Activated CD4-positive, alpha-beta T cell treated with anti-CD3 and anti-CD28 coated beads, Interleukin-2, amount 50 U/mL, for 24 hours (primary cell): Measurements from ENCODE around the gene RUNX2.
"Not testable (repeated sequence)": the region's sequence is repeated elsewhere in the genome, so short reads cannot be mapped to it uniquely, and the experiment has no call there.

Experiments used
- DNase-seq, 2 donors: peaks; one replicate each; pipeline ENCODE4 v3.0.0-alpha.2; 2020; ENCODE audit warnings: low read depth in 1 of 2, low spot score in 1 of 2

Gene RUNX2

DNA sequence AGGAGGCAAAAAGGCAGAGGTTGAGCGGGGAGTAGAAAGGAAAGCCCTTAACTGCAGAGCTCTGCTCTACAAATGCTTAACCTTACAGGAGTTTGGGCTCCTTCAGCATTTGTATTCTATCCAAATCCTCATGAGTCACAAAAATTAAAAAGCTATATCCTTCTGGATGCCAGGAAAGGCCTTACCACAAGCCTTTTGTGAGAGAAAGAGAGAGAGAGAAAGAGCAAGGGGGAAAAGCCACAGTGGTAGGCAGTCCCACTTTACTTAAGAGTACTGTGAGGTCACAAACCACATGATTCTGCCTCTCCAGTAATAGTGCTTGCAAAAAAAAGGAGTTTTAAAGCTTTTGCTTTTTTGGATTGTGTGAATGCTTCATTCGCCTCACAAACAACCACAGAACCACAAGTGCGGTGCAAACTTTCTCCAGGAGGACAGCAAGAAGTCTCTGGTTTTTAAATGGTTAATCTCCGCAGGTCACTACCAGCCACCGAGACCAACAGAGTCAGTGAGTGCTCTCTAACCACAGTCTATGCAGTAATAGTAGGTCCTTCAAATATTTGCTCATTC, at the start of gene RUNX2:
TSS of gene RUNX2 (plus strand) at position 375 of the 567 bp plus-strand sequence. CDS start 397 bp downstream, outside the sequence.
- no peak for DNase-seq

DNA sequence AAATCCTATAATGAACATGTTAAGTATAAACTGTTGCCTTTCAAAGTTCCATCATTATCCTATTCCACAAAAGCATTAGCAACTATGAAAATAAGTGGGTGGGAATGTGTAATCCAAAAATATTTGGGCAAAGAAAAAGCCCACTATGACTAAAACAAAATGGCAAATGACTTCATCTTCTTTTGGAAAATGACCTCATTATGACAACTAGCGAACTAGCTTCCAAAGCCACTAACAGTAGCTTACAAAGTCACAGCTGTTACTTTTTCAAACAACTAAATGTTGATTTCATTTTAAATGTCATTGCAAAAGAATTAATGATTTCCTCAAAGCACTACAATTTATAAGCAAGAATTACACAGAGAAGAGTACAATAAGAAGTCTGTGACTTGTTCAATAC, 49.8 kb upstream of the RUNX2 start:
- DNase-seq: no peak

DNA sequence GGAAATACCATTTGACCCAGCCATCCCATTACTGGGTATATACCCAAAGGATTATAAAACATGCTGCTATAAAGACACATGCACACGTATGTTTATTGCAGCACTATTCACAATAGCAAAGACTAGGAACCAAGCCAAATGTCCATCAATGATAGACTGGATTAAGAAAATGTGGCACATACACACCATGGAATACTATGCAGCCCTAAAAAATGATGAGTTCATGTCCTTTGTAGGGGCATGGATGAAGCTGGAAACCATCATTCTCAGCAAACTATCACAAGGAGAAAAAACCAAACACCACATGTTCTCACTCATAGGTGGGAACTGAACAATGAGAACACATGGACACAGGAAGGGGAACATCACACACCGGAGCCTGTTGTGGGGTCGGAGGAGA, 41.4 kb upstream of the RUNX2 start:
- not testable (repeated sequence) for DNase-seq

DNA sequence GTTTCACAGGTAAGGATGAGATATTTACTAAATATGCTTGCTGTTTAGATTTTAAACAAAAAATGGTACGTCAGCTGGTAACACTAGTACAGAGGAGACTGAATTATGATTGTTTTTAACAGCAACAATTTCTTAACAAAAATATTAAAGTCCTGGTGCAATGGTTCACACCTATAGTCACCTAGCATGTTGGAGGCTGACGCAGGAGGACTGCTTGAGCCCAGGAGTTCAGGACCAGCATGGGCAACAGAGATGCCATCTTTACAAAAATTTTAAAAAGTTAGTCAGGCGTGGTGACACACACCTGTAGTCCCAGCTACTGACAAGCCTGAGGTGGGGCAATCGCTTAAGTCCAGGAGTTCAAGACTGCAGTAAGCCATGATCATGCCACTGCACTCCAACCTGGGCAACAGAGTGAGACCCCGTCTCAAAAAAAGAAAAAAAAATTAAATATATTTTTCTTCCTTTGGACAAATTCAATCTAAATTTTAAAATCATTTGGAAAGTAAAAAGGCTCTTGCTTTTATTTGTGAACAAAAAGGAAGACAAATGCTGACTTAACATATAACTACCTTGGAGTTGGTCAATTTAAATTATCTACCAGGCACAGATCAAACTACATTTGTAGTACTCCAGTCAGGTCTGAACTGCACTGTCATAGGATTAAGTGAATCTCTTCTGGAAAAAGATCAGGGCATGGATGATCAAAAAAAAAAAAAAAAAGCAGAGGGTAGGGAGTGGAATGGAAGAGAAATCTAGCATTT, 38.2 kb upstream of the RUNX2 start:
- no peak for DNase-seq

GRCh38 chr6:45293306-45293705, 34.8 kb upstream of the RUNX2 start:
- no peak for DNase-seq

GRCh38 chr6:45294065-45294701, 33.9 kb upstream of the RUNX2 start:
- DNase-seq: not testable (repeated sequence)

GRCh38 chr6:45297320-45297719, 30.8 kb upstream of the RUNX2 start:
- DNase-seq: no peak

DNA sequence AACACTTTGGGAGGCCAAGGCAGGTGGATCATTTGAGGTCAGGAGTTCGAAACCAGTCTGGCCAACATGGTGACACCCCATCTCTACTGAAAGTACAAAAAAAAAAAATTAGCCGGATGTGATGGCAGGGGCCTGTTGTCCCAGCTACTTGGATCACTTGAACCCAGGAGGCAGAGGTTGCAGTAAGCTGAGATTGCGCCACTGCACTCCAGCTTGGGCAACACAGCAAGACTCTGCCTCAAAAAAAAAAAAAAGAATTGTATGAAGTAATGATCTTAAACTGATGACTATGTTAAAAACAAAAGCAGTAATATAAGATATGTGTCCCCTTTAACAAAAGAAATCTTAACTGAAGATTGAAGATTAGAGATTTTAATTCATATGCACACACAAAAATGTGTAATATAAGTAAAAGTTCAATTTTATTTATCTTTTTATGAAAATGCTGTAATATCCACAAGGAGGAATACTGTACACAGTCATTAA, 29.0 kb upstream of the RUNX2 start:
- DNase-seq: no peak

GRCh38 chr6:45300736-45301135, 27.4 kb upstream of the RUNX2 start:
- no peak for DNase-seq

DNA sequence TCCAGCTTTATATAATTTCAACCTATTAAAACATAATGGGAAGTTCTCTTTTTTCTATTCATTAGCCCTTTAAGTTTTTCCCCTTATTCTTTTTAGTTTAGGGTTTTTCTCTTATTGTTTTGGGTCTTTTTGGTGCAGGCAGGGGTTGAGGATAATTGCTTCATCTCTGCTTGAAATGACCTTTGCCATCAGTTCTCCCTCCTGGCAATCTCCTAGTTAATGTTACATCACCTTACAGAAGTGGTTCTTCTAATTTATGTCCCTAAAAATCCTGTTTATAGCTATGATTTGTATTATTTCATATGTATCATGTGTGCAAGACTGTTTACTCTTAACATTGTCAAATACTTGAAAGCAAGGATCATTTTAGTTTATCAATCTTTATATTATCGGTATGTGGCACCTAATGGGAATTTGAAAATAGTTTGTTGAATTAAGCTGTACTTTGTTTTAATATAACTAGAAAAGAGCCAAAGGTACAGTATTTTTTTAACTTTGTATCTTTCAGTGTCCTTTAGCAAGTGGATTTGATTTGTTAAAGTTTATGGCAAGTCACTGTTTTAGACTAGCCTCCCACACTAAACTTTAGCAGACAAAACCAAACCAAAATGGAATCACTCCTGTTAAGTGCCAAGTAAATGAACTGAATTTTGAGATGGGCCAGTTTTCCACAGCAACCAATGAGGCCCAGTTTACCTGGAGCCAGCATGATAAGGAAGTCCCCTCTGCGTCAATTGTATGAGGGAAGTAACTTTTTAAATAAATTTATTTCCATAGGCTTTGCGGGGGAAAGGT, 26.6 kb upstream of the RUNX2 start:
- DNase-seq: no peak

GRCh38 chr6:45302832-45303231, 25.3 kb upstream of the RUNX2 start:
- DNase-seq: no peak

- DNase-seq: no peak
These were observed 22.6 kb upstream of the RUNX2 start for GRCh38 chr6:45305546-45305945.

DNA sequence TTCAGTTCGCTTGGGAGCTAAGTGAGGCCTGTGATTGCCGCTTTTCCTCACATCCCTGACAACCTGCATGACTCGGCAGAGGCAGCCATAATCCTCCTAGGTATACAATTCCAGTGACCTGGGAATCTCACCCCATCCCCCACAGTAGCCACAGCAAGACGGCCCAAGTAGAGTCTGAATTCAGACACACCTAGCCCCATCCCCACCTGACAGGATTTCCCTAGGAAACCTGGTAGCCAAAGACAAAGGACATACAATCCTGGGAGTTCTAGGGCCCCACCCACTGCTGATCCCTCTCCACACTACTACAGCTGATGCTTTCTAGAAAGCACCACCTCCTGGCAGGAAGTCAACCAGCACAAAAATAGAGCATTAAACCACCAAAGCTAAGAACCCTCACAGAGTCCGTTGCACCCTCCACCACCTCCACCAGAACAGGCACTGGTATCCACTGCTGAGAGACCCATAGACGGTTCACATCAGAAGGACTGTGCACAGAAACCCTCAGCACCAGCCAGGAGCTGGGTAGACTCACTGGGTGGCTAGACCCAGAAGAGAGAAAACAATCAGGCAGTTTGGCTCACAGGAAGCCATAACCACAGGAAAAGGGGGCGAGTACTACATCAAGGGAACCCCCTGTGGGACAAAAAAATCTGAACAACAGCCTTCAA, 17.9 kb upstream of the RUNX2 start:
- no peak for DNase-seq

DNA sequence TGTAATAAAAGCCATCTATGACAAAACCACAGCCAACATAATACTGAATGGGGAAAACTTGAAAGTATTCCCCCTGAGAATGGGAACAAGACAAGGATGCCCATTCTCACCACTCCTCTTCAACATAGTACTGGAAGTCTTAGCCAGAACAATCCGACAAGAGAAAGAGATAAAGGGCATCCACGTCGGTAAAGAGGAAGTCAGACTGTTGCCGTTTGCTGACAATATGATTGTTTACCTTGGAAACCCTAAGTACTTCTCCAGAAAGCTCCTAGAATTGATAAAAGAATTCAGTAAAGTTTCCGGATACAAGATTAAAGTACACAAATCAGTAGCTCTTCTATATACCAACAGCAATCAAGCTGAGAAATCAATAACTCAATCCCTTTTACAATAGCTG, 14.0 kb upstream of the RUNX2 start:
- DNase-seq: no peak

GRCh38 chr6:45320349-45320748, 7.8 kb upstream of the RUNX2 start:
- no peak for DNase-seq

- DNase-seq: no peak
These were observed 4.4 kb upstream of the RUNX2 start for GRCh38 chr6:45323656-45324224.

DNA sequence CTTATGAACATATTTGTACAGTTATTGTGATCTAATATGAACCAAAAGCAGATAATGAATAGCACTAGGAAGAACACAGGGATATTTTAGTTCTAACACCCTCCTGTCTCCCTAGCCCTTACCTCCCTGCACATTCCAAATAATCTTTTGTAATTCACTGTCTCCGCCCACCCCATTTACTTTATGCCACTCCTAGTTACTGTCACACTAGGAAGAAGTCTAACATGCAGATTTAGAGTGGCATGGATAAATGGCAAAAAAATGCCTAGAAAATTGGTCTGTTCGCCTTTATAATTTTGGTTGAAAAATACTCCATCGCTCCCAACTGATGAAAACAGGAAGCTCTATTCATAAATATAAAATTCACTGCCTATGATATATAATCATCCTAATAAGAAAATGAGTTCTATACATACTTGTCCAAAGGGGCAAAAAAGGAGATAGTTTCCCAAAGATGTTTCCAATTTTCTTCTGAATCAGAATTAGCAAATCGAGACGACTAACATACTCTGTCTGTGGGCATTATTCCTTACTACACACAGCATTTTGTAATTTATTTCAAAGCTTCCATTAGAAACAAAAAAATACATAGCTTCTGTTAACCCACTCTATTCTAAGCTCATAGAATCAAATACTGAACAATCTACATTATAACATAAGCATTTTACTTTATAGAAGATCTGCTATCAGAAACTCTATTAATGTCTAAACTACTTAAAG, 1.3 kb upstream of the RUNX2 start:
- no peak for DNase-seq

GRCh38 chr6:45328523-45328922, 393 bp downstream of the RUNX2 start:
- no peak for DNase-seq

GRCh38 chr6:45344900-45345299, 16.8 kb downstream of the RUNX2 start:
- no peak for DNase-seq

- no peak for DNase-seq
These were observed 22.1 kb downstream of the RUNX2 start for GRCh38 chr6:45350186-45350710.
